Embryonic facial prominence (tissue), 1 donor: ENCODE data around the gene KRT7.

Experiments
- DNase-seq: peaks from one replicate; pipeline ENCODE4 v3.0.0-alpha.2; 2016; ENCODE audit errors: extremely low spot score

KRT7 gene

DNA sequence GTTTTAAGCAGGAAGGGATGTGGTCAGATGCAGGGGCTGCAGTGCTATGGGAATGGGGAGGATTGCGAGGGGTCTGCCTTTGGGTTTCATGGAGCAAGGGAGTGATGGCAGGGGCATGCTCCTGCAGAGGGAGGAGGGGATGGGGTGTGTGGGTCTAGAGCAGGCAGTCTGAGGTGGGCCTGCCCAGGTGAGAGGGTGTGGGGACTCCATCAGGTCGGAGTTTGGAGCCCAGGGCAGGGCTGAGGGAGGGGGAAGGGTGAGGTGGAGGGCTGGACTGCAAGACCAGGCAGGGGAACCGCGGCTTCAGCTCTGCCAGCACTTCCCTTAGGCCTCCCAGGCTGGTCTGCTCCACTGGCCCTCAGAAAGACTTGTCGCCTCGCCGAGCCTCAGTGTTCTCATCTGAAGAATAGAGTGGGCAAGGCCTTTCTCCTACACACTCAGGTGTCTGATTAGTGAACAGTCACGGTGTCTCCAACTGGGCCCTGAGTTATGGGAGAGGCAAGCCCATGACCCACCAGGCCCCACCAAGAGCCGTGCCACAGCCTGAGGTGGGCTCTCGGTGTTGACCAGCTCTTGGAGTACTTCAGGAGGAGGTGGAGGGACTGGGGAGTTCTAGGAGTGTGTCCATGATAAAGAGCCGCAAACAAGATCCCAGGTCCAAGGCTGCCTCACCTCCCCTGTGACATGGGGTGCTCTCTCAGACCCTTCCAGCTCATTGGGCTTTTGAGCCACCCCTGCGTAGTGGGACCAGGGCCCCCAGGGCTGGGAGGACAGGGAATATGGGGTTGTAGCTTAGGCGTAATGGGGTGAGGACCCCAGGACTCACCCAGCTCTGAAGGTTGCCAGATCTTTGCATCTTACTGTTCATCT, 21.1 kb upstream of the KRT7 start:
- no peak for DNase-seq

DNA sequence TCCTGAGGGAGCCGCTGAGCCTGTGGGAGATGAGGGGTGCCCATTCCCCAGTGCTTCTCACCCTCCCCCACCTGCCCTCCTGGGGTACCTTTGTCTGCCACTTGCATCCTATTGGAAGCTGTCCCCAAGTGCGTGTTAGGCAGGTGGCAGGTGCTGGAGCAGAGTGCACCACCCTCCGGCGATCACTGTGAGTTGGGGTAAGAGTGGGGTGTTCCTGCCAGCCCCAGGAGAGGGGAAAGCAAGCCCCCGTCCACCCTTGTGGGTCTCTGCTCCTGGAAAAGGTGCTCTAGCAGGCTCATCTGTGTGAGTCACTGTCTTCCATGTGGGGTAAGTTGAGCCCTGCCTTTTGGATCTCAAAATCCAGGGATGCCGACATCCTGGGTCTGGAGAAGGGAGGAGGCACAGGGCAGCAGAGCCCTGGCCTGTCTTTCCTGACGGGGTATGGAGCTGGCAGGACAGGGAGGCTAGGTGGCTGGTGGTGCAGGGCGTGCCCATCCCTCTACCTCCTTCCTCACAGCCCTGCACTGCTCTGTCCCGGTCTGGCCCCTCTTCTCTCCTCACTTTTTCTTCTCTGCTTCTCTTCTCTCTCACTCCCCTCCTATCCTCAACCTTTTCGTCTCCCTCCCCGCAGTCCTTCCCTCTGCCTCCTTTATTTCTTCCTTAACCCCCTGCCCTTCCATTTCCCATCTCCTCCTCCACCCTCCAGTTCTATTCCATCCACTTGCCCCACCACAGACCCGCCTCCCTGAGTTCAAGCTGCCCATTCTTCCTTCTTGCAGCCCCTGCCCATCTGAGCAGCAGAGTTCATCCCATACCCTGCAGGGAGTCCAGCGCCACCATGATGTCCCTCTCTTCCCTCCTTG, 20.1 kb upstream of the KRT7 start:
- DNase-seq, result no peak

DNA sequence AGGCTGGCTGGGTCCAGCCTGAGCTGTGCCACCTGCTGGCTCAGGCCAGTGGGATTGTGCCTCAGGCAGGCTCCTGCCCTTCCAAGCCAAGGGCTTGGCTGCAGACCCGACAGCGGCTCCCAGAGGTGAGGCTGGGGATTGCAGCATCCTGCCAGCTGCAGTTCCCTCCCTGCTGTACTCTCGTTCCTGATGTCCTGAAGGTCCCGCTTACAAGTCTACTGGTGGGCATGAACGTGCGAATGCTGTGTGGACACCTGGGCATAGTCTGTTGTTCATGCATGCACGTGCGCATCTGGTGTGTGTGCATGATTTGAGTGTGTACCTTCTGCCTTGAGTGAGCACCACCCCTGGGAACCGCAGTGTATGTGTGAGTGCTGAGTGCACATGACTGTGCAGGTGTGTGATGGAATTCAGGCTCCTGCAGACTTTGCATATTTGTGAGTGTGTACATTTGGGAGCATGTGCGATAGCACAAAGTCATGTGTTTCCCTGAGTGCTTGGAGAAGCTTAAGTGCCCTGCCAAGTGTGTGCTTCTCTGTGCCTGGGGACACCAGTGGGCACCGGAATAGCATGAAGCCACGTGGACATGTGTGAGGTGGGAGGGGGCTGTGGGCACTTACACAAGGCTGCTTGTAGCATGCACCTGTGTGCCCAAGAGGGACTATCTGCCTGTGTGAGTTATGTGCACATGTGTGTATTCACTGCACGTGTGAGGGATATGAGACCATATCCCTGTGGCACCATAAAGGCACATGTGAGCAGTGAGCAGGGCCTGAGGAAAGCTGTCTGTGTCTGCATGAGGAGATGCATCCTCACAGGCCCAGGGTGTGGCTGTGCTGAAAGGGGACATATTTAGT, 19.3 kb upstream of the KRT7 start:
- no peak for DNase-seq

DNA sequence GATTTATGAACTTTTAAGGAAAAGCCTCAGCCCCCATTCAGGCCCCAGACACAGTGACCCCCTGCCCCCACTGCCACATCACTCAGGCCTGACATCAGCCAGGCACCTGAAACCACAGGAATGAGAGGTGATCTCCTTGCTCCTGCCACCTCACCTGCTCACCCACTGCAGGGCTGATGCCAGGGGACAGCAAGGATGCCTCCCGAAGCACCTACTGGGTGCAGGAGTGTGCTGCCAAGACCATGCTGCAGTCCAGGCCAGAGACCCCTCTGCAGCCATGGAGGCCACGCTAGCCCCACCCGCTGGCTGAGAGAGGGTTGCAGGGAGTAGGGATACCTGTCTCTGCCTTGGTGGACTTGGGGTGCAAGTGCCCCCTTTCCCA, 18.6 kb upstream of the KRT7 start:
- no peak for DNase-seq

DNA sequence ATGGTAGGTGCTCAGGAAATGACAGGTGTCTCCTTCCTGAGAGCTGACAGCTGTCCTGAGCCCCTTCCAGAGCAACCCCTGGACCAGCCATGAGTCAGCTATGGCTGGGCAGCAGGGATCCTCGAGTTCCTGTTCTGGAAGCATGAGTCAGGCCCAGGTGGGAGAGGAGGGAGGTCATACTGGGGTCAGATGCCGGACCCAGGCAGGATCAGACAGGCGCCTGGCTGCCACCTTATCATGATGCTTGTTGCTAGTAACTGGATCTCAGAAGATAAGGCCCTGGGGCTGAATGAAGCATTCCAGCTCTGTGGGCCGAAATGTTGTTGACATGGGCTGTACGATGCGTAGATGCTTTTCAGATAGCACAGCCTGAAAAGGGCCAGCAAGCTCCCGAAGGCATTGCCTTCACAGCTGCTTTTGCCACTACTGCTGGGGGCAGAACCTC, 17.4 kb upstream of the KRT7 start:
- no peak for DNase-seq

DNA sequence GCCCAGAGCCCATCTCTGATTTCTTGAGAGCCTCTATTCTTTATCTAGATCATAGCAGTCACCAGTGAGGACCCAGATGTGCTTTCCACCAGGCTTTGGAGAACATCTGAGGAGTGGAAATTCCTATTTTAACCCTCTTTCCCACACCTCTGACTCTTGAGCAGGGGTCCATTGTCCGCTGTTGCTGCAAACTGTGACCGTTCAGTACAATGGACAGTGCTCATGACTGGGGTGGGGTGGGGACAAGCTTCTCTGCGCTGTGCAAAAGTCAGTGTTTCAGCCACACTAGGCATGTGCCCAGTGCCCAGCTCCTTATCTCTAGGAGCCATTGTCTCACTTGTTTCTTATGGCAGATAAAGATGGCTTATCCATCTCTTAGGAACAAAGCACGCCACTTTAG, 16.9 kb upstream of the KRT7 start:
- no peak for DNase-seq

DNA sequence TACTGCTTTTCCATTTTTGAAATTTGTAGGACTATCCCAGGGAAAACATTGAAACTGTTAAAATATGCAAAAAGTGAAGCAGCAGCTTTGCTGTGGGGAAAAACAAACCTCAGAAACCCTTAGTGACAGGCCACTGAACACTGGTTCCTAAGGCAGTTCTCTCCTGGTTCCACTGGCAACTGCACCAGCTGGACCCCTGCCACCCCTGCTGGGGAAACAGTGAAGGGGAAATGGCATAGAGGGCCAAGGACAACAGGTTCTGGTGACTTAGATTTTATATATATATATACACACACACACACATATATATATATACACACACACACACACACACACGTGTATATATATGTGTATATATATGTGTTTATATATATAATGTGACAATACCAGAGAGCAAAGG, 16.2 kb upstream of the KRT7 start:
- no peak for DNase-seq

DNA sequence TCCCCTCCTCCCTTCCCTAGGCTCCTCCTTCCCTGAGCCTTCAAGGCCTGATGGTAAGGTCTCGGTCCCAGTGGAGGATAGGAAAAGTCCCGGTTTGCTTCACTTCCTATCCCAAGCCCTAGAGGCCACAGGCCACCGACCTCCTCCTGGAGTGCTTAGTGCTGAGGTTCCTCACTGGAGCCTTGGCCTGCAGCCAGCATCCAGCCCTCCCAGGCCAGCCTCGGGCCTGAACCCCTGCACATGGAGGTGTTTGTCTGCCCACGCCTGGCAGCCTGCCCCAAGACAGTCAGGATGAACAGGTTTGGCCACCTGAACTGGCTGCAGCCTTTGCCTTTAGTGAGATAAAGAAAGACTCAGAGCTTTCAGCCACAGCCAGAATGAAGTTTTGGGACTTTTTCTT, 15.8 kb upstream of the KRT7 start:
- no peak for DNase-seq

DNA sequence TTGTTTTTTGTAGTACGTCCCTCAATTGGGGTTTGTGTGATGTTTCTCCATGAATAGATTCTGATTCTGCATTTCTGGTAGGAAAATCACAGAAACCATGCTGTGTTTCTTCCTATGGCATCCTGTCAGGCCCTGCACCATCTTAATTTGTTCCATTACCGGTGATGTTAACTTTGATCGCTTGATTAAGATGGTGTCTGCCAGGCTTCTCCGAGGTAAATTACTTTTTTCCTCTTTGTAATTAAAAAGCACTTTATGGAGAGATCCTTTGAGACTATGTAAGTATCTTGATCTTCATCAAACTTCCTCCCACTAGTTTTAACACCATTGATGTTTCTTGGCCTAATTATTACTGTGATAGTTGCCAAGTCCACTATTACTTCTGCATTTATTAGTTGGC, 15.0 kb upstream of the KRT7 start:
- no peak for DNase-seq

DNA sequence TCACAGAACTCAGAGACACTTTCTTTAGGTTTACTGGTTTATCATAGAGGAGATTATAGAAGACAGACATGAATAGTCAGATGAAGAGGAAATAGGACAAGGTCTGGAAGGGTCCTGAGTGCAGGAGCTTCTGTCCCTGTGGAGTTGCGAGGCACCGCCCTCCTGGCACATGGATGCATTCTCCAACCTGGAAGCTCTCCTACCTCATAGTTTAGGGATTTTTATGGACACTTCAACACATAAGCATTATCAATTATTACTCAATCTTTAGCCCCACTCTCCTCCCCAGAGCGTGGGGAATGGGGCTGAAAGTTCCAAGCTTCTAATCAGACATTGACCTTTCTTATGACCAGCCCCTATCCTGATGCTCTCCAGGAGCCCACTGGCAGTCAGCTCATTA, 12.6 kb upstream of the KRT7 start:
- no peak for DNase-seq

DNA sequence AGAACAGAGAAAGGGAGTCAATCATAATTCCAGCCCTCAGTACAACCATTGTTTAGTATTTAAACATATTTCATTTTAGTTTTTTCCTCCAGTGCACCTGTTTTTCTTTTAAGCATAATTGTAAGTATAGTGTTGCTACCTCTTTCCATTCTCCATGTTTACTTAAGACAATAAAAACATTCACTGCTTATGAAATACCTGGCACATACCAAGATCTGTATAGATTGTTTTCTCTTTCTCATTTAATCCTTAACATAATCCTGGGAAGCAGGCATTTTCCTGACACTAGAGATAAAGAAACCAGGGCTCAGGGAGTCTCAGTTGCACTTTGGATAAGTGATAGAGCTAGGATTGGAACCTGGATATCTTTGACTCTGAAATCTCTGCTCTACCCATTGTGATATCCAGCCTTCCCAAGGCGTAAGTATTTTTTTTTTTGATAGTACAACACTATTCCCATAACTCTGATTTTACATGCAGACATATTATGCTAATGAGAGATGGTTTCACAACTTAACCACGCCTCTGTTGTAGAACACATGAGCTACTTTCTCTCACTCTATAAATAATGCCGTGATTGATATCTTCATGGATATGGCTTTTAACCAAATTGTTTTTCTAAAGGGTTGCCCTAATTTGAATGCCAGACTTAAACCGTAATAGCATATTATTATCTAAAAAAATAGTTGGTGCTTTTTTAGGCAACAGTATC, 11.8 kb upstream of the KRT7 start:
- no peak for DNase-seq

DNA sequence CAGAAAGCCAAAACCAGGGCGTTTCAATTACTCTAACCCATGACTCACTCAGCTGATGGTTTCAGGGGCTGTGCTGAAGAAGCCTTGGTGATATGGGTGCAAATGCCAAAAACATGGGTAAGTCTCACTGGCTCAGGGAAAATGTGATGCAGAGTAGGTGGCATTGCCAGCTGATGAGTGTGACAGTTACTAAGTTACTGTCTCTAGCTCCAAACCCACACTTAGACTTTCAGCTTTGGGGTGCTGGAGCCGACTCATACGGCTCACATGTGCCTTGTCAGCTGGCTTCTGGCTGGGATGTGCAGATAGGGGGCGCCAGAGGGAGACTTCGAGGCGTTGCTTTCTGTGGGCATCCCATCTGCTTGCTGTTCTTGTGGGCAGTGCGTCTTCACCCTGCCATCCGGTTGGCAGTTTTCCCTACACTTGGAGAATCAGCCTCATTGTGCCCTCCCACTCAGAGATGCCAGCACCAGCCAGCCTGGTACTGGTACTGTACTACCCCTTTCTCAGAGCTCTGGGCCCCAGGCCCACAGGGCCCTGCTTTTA, 11.1 kb upstream of the KRT7 start:
- no peak for DNase-seq

DNA sequence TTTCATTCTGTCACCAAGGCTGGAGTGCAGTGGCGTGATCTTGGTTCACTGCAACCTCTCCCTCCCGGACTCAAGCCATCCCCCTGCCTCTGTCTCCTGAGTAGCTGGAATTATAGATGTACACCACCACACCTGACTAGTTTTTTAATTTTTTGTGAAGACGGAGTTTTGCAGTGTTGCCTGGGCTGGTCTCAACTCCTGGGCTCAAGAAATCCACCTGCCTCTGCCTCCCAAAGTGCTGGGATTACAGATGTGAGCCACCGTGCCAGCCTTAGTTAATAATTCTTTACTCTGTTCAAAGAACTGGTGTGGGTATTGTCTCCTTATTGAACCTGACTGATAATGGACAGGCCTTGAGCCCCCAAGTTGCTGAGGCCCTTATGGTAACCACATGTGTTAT, 10.4 kb upstream of the KRT7 start:
- no peak for DNase-seq

DNA sequence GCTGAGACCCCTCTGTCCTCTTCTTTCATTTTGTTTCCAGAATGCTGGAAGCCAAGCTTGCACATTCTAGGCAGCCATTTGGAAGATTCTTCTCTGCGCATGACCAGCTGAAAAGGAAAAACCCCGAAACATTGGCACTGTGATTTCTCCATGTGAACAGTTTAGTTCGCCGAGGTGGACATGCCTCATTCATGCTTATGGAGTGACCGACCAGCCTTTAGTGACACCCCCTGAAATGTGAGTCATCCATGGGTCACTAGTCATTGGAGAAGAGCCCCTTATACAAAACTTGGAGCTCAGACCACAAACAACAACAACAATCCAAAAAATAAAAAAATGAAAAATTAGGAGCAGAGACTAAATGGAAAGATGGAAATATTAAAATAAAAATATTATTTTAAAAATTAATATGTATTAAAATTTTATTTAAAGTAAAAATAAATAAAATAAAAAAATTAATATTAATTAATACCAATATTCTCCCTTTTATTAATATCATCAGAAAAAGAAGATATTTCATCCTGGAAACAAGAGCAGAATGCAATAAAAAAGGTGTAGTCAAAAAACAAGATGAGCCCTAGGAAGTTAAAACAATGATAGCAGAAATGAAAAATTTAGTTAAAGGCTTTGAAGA, 9.5 kb upstream of the KRT7 start:
- DNase-seq, result no peak

DNA sequence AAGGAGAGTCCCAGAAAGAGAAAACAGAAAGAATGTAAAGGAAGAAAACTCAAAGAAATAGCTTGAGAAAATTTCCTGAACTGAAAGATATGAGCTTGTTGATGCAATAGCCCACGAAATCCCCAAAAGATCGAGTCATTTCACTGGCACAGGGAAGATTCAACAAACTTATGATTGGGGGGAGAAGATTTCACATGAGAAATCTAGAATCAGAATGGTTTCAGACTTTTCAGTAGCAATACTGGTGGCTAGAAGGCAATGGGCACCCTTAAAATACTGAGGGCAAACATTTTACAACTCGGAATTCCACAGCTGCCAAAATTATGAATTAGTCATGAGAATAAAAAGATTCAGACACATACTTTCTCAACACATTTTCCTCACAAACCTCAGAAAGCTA, 8.9 kb upstream of the KRT7 start:
- no peak for DNase-seq

DNA sequence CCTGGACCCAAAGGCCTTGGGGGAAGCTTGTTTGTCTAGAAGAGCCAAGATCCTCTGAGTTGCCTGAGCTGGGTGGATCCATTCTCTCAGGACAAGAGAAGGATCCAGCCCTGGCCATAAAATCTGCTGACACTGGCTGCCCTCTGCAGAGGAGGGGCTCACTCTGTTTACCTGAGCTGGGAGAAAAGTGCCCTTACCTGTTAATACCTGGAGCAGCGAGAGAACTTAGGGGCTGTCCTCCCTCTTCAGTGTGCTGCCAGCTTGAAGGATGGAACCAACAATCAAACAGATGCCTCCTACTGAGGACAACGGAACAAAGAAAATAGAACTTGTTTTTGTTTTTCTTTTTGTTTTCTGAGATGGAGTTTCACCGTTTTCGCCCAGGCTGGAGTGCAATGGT, 7.3 kb upstream of the KRT7 start:
- no peak for DNase-seq

DNA sequence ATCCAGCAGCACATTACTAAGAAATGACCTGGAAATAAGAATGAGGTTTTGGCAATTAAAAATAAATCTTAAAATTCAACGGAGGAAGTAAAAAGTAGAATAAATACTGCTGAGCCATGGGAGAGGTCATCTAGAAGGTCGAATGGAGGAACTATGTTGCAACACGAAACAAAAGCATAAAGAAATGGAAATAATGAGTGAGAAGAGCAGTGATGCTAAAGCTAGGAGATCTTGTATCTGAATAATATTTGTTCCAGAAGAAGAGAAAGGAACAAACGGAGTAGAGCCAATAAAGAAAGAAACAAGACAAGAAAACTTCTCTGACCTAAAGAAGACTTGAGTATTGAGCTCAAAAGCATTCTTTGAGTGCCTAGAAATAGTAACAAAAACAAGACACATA, 6.6 kb upstream of the KRT7 start:
- DNase-seq, result no peak

DNA sequence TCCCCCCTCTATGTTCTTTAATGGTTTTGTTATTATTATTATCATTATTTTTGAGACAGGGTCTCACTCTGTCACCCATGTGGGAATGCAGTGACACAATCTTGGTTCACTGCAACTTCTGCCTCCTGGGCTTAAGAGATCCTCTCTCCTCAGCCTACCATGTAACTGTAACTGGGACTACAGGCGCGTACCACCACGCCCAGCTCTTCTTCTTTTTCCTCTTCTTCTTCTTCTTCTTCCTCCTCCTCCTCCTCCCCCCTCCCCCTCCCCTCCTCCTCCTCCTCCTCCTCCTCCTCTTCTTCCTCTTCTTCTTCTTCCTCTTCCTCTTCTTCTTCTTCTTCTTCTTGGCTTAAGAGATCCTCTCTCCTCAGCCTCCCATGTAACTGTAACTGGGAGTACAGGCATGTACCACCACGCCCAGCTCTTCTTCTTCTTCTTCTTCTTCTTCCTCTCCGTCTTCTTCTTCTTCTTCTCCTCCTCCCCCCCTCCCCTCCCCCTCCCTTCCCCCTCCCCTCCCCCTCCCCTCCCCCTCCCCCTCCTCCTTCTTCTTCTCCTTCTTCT, 5.4 kb upstream of the KRT7 start:
- no peak for DNase-seq

DNA sequence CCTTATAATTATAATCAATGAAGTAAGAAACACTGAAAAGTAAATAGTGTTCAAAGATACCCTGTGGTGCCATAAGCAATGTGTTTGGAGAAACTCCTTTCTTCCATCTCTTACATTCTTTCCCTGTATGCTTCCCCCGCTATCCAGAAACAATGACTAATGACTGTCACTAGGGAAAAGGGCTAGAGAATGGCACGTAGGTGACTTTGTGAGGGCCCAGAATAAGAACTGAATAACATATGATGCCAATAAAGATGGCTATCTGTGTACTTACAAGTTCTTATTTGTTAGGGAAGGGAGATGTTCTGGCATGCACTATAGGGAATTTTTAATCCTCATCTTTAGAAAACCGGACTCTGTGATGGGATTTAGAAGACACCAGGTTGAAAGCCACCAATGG, 4.7 kb upstream of the KRT7 start:
- no peak for DNase-seq

DNA sequence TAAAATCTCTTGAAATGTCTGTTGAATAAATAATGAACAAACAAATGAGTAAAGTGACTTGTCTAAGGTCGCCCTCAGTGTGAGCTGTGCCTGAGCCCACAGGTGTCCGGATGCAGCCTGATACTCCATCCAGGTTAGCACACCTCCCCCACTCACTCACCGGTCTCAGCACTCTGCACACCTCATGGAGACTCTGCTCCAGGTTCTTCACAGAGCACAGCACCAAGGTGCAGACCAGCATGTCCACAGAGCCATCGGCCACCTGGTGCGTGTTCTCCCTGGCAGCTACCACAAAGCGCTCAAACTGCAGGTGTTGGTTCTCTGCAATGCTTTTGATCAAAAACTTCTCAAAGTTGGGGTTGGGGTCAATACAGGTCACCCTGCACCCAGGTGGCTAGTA, 4.1 kb upstream of the KRT7 start:
- DNase-seq, result no peak
